K562 (cell line): ENCODE results near the gene HES5. TPM values are rescaled to one million over a fixed set of nuclear protein-coding genes. Genes with fewer than 3 reads are reported as not detected.

Experiments used
- AFF1 ChIP-seq, 2 experiments: fragments of 450-650 bp; IDR thresholded peaks; 2 replicates each; pipeline ENCODE4 v1.6.1; 2018; ENCODE audit warnings: mild to moderate bottlenecking in 2 of 2, low read depth in 1 of 2; ENCODE audit not compliant: partially characterized antibody in 2 of 2
- ETS1 ChIP-seq: conservative IDR thresholded peaks from 2 replicates; pipeline ENCODE4 v1.6.1; 2011; ENCODE audit warnings: low read depth, mild to moderate bottlenecking, low read length; ENCODE audit not compliant: control insufficient read depth
- EWSR1 ChIP-seq: fragments of 450-650 bp; IDR thresholded peaks from 2 replicates; pipeline ENCODE4 v1.6.1; 2018; ENCODE audit warnings: borderline replicate concordance, mild to moderate bottlenecking, low read depth, moderate library complexity; ENCODE audit not compliant: partially characterized antibody
- FOS ChIP-seq: IDR thresholded peaks from 3 replicates; pipeline ENCODE4 v1.6.1; 2011; ENCODE audit not compliant: insufficient read length; ENCODE audit errors: extremely low read depth
- GATAD2B ChIP-seq: fragments of 450-650 bp; IDR thresholded peaks from 2 replicates; pipeline ENCODE4 v1.6.1; 2017; ENCODE audit warnings: mild to moderate bottlenecking, borderline replicate concordance
- KDM5B ChIP-seq: fragments of 200-600 bp; sonication (generic); IDR thresholded peaks from 2 replicates; pipeline ENCODE4 v1.6.1; 2012; ENCODE audit warnings: low read depth, mild to moderate bottlenecking, moderate library complexity, low read length, control low read depth, inconsistent platforms; ENCODE audit not compliant: insufficient replicate concordance
- NR2C2 ChIP-seq, 2 experiments: fragments of 200-800 bp in 1 of 2; sonication (Bioruptor generic) in 1 of 2; sonication (generic) in 1 of 2; formaldehyde crosslinking in 1 of 2; IDR thresholded peaks; 2 replicates each; pipeline versions ENCODE4 v1.6.1 to v1.8.0; 2016 to 2022; ENCODE audit warnings: mild to moderate bottlenecking in 1 of 2, missing compliant biosample characterization in 1 of 2, missing genetic modification characterization in 1 of 2, missing genetic modification reagents in 1 of 2
- NR4A1 ChIP-seq, 2 experiments: fragments of 250-450 bp in 1 of 2; fragments of 450-650 bp in 1 of 2; sonication (Bioruptor Pico) in 1 of 2; IDR thresholded peaks; 2 replicates each; pipeline versions ENCODE4 v1.4.0 to v1.6.1; 2016 to 2020; ENCODE audit warnings: mild to moderate bottlenecking in 2 of 2, missing compliant biosample characterization in 1 of 2, missing genetic modification characterization in 1 of 2, moderate library complexity in 1 of 2
- POU5F1 ChIP-seq: fragments of 150-350 bp; IDR thresholded peaks from 2 replicates; pipeline ENCODE4 v1.6.1; 2014; ENCODE audit warnings: borderline replicate concordance, low read length, low read depth, mild to moderate bottlenecking; ENCODE audit not compliant: partially characterized antibody
- RREB1 ChIP-seq: fragments of 250-450 bp; sonication (Bioruptor Pico); IDR thresholded peaks from 2 replicates; pipeline ENCODE4 v1.4.0; 2020
- SIN3A ChIP-seq, 2 experiments: fragments of 150-350 bp in 1 of 2; IDR thresholded peaks; 2 replicates each; pipeline ENCODE4 v1.6.1; 2011 to 2016; ENCODE audit warnings: borderline replicate concordance in 2 of 2, low read depth in 2 of 2, low read length in 2 of 2, mild to moderate bottlenecking in 2 of 2, moderate library complexity in 2 of 2; ENCODE audit not compliant: control insufficient read depth in 1 of 2
- SMARCA5 ChIP-seq: fragments of 450-650 bp; IDR thresholded peaks from 2 replicates; pipeline ENCODE4 v1.6.1; 2016
- polyA plus RNA-seq, 8 experiments: library from polyadenylated mRNA; depleted of rRNA in 4 of 8; stranded (reverse) in 5 of 8; unstranded in 3 of 8; fragments of >200 nt; fragmentation: Nextera tagmentation in 2 of 8; fragmentation: Illumina TruSeq in 1 of 8; extraction: Ambion mirVana in 2 of 8; extraction: Trizol in 1 of 8; gene quantifications; 2 replicates each; pipeline versions ENCODE4 v1.2.1 to v1.2.3, GENCODE V29; 2011 to 2014; ENCODE audit warnings: inconsistent platforms in 1 of 8, missing spikeins in 1 of 8
- total RNA-seq, 7 experiments: library from RNA; depleted of rRNA in 6 of 7; stranded (reverse); fragments of >200 nt in 6 of 7; fragmentation: Illumina TruSeq in 2 of 7; extraction: Trizol in 2 of 7; gene quantifications; 2 replicates each; pipeline versions ENCODE4 v1.2.1 to v1.2.3, GENCODE V29; 2011 to 2021; ENCODE audit warnings: low replicate concordance in 1 of 7

HES5 gene
- total and polyA plus RNA-seq, 9 of the 15 experiments (the other 6 are each of a cell fraction or from before 2014, with no cell fraction given) = not detected

- TF ChIP-seq AFF1 (IDR thresholded peaks at IDR 0.05; ENCODE audit: low read depth in 1 of 2, partially characterized antibody in 2 of 2) (peak in 1 of 2 experiments; percentile 98), SIN3A (IDR thresholded peaks at IDR 0.05; ENCODE audit: borderline replicate concordance in 2 of 2, control insufficient read depth in 1 of 2, low read depth in 2 of 2, low read length in 2 of 2) (peak in 1 of 2 experiments; percentile 1; a peak in 2 of 4 replicates), NR2C2 (CRISPR knock-in tag; IDR thresholded peaks at IDR 0.05) (peak; percentile 64), NR2C2 (tag; IDR thresholded peaks at IDR 0.05) (peak; percentile 91), RREB1 (CRISPR knock-in tag) (0 out of 2 replicates have a peak, but pooled peaks have one; percentile 37), GATAD2B (0 out of 2 replicates have a peak, but pooled peaks have one; percentile 54), NR4A1 (CRISPR knock-in tag; IDR thresholded peaks at IDR 0.05) (no peak), NR4A1 (tag; IDR thresholded peaks at IDR 0.05) (peak; percentile 78; the same call in 1 of the 2 replicates), FOS (no peak), ETS1 (peak; percentile 100), EWSR1 (no peak), SMARCA5 (no peak), KDM5B (no peak), POU5F1 (peak; percentile 84)
Measured at GRCh38 chr1:2525920-2526823, 3.9 kb downstream of the HES5 start, which contains the start of gene PANK4 (continued).
